Measurements from ENCODE around the gene CBARP. TPM values are rescaled to one million over a fixed set of nuclear protein-coding genes. Genes with fewer than 3 reads are reported as not detected.

The CBARP gene
- total and polyA plus RNA-seq, 2 of the 13 experiments (the other 11 are each of a cell fraction or from before 2014, with no cell fraction given), result 1.2 to 1.4 TPM

DNA sequence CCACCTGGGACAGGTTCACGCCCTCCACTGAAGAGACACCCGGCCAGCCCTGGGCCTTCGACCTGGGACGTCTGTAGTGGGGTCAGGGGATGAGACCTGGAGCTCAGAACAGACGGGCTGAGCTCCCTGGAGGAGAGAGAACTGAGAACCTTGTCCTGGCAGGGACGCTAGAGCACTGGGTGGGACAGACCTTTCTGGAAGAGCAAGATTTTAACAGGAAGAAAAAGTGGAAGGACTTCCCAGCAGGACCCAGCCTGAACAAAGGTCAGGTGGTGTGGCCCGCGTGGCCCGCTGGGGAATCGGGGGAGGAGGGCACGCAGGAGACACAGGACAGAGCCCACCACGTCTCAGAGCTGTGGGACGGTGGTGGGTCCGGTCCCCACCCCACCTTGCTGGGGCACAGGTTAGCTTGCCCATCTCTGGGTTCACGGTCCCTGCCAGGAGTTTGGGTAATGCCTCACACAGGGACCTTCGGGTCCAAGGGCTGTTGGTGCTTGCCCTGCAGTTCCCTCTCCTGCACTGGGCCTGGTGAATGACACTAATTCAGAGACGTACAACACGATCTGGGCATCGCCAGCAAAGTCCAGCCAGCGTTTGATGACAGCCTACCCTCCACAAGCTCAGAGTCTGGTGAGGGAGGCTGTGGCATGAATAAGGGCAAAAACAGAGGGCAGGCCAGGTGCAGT, 46.6 kb upstream of the CBARP start (continued):
- TF ChIP-seq, protein P1, sequence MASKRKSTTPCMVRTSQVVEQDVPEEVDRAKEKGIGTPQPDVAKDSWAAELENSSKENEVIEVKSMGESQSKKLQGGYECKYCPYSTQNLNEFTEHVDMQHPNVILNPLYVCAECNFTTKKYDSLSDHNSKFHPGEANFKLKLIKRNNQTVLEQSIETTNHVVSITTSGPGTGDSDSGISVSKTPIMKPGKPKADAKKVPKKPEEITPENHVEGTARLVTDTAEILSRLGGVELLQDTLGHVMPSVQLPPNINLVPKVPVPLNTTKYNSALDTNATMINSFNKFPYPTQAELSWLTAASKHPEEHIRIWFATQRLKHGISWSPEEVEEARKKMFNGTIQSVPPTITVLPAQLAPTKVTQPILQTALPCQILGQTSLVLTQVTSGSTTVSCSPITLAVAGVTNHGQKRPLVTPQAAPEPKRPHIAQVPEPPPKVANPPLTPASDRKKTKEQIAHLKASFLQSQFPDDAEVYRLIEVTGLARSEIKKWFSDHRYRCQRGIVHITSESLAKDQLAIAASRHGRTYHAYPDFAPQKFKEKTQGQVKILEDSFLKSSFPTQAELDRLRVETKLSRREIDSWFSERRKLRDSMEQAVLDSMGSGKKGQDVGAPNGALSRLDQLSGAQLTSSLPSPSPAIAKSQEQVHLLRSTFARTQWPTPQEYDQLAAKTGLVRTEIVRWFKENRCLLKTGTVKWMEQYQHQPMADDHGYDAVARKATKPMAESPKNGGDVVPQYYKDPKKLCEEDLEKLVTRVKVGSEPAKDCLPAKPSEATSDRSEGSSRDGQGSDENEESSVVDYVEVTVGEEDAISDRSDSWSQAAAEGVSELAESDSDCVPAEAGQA (IDR thresholded peaks at IDR 0.05; ENCODE audit: low read depth), result no peak
- TF ChIP-seq, protein P1 (CRISPR knock-in tag; IDR thresholded peaks at IDR 0.05; ENCODE audit: borderline replicate concordance), result no peak
- TF ChIP-seq, protein P2, sequence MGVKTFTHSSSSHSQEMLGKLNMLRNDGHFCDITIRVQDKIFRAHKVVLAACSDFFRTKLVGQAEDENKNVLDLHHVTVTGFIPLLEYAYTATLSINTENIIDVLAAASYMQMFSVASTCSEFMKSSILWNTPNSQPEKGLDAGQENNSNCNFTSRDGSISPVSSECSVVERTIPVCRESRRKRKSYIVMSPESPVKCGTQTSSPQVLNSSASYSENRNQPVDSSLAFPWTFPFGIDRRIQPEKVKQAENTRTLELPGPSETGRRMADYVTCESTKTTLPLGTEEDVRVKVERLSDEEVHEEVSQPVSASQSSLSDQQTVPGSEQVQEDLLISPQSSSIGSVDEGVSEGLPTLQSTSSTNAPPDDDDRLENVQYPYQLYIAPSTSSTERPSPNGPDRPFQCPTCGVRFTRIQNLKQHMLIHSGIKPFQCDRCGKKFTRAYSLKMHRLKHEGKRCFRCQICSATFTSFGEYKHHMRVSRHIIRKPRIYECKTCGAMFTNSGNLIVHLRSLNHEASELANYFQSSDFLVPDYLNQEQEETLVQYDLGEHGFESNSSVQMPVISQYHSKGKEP (CRISPR knock-in tag; IDR thresholded peaks at IDR 0.05), result no peak
- TF ChIP-seq, protein P3, sequence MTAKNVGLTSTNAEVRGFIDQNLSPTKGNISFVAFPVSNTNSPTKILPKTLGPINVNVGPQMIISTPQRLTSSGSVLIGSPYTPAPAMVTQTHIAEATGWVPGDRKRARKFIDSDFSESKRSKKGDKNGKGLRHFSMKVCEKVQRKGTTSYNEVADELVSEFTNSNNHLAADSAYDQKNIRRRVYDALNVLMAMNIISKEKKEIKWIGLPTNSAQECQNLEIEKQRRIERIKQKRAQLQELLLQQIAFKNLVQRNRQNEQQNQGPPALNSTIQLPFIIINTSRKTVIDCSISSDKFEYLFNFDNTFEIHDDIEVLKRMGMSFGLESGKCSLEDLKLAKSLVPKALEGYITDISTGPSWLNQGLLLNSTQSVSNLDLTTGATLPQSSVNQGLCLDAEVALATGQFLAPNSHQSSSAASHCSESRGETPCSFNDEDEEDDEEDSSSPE (CRISPR knock-in tag; IDR thresholded peaks at IDR 0.05), result no peak
- TF ChIP-seq DPF2 (CRISPR knock-in tag; IDR thresholded peaks at IDR 0.05; ENCODE audit: borderline replicate concordance, low read depth), result no peak
- TF ChIP-seq, protein P4, sequence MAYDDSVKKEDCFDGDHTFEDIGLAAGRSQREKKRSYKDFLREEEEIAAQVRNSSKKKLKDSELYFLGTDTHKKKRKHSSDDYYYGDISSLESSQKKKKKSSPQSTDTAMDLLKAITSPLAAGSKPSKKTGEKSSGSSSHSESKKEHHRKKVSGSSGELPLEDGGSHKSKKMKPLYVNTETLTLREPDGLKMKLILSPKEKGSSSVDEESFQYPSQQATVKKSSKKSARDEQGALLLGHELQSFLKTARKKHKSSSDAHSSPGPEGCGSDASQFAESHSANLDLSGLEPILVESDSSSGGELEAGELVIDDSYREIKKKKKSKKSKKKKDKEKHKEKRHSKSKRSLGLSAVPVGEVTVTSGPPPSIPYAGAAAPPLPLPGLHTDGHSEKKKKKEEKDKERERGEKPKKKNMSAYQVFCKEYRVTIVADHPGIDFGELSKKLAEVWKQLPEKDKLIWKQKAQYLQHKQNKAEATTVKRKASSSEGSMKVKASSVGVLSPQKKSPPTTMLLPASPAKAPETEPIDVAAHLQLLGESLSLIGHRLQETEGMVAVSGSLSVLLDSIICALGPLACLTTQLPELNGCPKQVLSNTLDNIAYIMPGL (CRISPR knock-in tag; IDR thresholded peaks at IDR 0.05; ENCODE audit: borderline replicate concordance in 1 of 2, low read depth in 1 of 2), result peak in 1 of 2 experiments; percentile 12; a peak in 1 of 4 replicates
- TF ChIP-seq, protein P5, sequence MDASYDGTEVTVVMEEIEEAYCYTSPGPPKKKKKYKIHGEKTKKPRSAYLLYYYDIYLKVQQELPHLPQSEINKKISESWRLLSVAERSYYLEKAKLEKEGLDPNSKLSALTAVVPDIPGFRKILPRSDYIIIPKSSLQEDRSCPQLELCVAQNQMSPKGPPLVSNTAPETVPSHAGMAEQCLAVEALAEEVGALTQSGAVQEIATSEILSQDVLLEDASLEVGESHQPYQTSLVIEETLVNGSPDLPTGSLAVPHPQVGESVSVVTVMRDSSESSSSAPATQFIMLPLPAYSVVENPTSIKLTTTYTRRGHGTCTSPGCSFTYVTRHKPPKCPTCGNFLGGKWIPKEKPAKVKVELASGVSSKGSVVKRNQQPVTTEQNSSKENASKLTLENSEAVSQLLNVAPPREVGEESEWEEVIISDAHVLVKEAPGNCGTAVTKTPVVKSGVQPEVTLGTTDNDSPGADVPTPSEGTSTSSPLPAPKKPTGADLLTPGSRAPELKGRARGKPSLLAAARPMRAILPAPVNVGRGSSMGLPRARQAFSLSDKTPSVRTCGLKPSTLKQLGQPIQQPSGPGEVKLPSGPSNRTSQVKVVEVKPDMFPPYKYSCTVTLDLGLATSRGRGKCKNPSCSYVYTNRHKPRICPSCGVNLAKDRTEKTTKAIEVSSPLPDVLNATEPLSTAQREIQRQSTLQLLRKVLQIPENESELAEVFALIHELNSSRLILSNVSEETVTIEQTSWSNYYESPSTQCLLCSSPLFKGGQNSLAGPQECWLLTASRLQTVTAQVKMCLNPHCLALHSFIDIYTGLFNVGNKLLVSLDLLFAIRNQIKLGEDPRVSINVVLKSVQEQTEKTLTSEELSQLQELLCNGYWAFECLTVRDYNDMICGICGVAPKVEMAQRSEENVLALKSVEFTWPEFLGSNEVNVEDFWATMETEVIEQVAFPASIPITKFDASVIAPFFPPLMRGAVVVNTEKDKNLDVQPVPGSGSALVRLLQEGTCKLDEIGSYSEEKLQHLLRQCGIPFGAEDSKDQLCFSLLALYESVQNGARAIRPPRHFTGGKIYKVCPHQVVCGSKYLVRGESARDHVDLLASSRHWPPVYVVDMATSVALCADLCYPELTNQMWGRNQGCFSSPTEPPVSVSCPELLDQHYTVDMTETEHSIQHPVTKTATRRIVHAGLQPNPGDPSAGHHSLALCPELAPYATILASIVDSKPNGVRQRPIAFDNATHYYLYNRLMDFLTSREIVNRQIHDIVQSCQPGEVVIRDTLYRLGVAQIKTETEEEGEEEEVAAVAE (CRISPR knock-in tag; IDR thresholded peaks at IDR 0.05; ENCODE audit: borderline replicate concordance), result peak; percentile 17; the same call in 1 of the 2 replicates
- TF ChIP-seq ZMYM4 (CRISPR knock-in tag; IDR thresholded peaks at IDR 0.05), result no peak
- TF ChIP-seq, protein P6, sequence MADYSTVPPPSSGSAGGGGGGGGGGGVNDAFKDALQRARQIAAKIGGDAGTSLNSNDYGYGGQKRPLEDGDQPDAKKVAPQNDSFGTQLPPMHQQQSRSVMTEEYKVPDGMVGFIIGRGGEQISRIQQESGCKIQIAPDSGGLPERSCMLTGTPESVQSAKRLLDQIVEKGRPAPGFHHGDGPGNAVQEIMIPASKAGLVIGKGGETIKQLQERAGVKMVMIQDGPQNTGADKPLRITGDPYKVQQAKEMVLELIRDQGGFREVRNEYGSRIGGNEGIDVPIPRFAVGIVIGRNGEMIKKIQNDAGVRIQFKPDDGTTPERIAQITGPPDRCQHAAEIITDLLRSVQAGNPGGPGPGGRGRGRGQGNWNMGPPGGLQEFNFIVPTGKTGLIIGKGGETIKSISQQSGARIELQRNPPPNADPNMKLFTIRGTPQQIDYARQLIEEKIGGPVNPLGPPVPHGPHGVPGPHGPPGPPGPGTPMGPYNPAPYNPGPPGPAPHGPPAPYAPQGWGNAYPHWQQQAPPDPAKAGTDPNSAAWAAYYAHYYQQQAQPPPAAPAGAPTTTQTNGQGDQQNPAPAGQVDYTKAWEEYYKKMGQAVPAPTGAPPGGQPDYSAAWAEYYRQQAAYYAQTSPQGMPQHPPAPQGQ (CRISPR knock-in tag; IDR thresholded peaks at IDR 0.05; ENCODE audit: borderline replicate concordance), result no peak
